ENCODE measurements around the gene FDPS.

GRCh38 chr1:155277902-155278688 lies 30.6 kb upstream of the FDPS start:
- TF ChIP-seq, protein P1, sequence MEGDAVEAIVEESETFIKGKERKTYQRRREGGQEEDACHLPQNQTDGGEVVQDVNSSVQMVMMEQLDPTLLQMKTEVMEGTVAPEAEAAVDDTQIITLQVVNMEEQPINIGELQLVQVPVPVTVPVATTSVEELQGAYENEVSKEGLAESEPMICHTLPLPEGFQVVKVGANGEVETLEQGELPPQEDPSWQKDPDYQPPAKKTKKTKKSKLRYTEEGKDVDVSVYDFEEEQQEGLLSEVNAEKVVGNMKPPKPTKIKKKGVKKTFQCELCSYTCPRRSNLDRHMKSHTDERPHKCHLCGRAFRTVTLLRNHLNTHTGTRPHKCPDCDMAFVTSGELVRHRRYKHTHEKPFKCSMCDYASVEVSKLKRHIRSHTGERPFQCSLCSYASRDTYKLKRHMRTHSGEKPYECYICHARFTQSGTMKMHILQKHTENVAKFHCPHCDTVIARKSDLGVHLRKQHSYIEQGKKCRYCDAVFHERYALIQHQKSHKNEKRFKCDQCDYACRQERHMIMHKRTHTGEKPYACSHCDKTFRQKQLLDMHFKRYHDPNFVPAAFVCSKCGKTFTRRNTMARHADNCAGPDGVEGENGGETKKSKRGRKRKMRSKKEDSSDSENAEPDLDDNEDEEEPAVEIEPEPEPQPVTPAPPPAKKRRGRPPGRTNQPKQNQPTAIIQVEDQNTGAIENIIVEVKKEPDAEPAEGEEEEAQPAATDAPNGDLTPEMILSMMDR (conservative IDR thresholded peaks at IDR 0.05 in 1 of 2, IDR thresholded peaks at IDR 0.05 in 1 of 2; ENCODE audit: extremely low read depth in 1 of 2, insufficient read depth in 1 of 2, low read depth in 1 of 2, low read length in 2 of 2): peak; percentile 27 to 56
- TF ChIP-seq EZH2 (IDR thresholded peaks at IDR 0.05; ENCODE audit: borderline replicate concordance, low read length): no peak

Data from mammary epithelial cell (primary cell).